Activated effector memory CD4-positive, alpha-beta T cell treated with anti-CD3 and anti-CD28 coated beads, Interleukin-2, amount 50 U/mL, for 16 hours (primary cell): Measurements from ENCODE around the gene ZNHIT2.
A peak's percentile ranks its signal among the peaks of the same experiment; 100 is the strongest.

ENCODE experiments used
- DNase-seq: peaks from one replicate; pipeline ENCODE4 v3.0.0-alpha.2; 2020

The ZNHIT2 gene

GRCh38 chr11:65100674-65101350 is 16.7 kb downstream of the ZNHIT2 start:
- DNase-seq: no peak

GRCh38 chr11:65096926-65097325 is 20.6 kb downstream of the ZNHIT2 start:
- DNase-seq: no peak

DNA sequence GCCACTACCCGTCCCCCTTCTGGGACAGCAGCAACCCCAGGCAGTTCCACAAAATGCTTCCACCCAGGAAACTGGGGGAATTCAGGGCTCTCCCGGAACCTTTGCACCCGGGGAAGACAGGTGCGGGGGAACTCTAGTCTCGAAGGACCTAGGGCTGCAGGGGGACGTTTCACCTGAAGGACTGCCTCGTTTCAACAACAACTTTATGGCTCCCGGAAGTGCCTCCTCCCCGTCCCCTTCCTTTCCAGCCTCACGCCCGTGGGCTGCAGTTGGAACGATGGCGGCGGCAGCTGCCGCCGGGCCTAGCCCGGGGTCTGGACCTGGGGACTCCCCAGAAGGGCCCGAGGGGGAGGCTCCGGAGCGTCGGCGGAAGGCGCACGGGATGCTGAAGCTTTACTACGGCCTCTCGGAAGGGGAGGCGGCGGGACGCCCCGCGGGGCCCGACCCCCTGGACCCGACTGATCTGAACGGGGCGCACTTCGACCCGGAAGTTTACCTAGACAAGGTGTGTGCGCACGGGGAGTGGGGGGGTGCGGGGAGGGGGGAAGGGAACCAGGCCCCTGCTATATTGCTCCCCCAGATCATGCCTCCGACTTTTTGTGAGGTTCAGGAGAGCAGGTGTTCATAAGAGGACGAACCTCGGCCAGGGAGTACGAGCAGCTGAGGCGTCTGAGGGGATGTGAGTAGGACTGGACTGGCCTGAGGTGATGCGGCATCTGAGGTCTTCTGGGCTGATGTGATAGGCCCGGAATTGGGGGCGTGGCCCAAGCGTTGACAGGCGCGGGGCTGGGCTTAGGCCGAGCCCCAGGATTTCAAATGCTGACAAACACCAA is 21.3 kb downstream of the ZNHIT2 start, which contains the start of gene VPS51:
TSS of gene VPS51 (plus strand) at position 241 of the 833 bp plus-strand sequence. CDS start at position 278, 37 bp downstream.
- peak; percentile 94 for DNase-seq

DNA sequence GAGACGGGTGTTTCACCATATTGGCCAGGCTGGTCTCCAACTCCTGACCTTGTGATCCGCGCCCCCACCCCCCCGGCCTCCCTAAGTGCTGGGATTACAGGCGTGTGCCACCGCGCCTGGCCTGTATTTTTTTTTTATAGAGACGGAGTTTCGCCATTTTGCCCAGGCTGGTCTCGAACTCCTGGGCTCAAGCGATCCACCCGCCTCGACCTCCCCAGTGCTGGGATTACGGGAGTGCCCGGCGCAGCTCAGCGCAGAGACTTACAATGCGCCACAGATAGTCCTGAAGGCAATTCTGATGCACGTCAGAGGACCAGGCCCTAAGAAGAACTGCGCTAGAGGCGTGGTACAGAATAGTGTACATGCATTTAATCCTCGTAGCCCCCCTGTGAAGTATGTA is 22.1 kb downstream of the ZNHIT2 start:
- no peak for DNase-seq

DNA sequence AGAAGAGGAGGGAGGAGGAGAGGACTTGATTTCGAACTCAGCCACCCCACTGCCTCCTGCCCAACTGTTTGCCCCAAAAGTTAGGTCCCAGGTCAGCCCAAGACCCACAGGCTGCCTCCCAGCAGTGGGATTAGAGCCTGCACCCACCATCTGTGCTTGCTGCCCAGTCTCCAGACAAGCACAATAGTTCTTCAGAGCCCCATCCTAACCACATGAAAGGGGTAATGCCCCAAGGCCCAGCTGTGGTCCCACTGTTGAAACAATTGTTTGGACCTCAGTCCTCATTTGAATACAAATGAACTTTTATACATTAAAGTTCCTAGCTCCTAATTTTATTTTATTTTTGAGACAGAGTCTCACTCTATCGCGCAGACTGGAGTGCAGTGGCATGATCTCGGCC is 26.9 kb downstream of the ZNHIT2 start:
- DNase-seq: no peak

DNA sequence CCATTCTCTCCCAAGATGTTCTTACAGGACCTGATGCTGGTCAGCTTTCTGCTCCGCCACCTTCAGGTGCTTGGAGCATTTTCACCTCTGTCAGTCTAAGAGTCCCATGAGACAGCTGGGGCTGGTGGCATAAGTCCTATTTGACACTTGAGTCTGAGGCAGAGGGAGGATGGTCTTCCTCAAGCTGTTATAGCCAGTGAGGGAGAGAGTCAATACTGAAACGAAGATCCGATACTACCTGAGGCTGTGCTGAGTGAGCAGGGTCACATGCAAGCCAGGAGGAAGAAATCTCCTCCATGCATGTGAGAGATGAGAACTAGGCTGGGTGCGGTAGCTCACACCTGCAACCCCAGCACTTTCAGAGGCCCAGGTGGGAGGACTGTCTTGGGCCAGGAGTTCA is 27.9 kb downstream of the ZNHIT2 start:
- DNase-seq: no peak

DNA sequence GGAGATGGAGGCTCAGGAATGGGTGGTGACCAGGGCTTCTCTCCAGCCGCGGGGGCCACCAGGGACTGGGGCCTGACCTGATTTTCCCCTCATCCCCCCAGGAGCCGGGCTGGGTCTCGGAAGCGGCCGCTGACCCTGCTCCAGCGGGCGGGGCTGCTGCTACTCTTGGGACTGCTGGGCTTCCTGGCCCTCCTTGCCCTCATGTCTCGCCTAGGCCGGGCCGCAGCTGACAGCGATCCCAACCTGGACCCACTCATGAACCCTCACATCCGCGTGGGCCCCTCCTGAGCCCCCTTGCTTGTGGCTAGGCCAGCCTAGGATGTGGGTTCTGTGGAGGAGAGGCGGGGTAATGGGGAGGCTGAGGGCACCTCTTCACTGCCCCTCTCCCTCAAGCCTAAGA is 29.7 kb downstream of the ZNHIT2 start:
- no peak for DNase-seq

DNA sequence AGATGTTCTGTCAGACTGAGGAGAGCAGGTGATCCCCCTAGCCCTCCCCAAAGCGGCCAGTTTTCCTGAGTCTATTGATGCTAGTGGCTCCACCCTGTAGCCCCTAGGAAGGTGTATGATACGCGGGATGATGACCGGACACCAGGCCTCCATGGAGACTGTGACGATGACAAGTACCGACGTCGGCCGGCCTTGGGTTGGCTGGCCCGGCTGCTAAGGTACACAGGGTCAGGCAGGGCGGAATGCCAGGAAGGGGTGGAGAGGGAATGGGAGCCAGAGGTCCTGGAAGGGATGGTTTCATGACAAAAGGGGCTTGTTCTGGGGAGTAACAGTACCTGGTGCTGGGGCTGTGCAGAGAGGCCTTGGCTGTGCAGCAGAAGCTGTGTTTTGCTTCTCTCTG is 30.3 kb downstream of the ZNHIT2 start:
- DNase-seq: no peak

DNA sequence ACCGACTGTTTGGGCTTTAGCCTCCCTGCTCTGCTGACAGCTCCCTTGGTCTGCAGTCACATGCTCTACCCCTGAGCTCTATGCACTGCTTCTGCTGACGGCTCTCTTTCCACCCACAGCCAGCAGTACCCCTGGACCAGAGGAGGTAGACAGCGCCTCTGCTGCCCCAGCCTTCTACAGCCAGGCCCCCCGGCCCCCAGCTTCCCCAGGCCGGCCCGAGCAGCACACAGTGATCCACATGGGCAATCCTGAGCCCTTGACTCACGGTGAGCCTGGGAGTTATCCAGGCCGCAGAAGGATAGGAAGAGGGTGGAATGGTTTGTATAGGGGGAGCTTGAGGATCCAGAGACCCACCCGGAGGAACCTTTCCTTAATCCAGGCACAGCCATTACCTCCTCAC is 30.7 kb downstream of the ZNHIT2 start:
- DNase-seq: no peak

DNA sequence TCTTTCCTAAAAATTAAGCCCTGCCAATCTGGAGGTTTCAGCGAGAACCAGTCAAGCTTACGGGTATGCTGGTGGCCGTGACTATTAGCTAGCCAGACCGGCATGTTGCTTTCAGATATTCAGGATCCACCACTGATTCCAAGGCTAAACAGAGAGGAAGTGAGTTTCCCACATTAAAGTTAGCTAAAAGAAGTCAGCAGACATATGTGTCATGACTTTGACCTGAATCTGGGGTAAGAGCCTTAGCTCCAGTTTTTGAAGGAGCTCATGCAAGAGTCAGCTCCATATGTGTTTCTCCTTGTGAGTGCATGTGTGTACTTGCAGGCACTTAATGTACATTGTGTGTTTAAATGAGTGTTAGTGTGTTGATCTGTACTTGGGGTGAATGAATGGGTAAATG is 32.1 kb downstream of the ZNHIT2 start:
- DNase-seq: no peak

GRCh38 chr11:65084598-65085375 is 32.7 kb downstream of the ZNHIT2 start:
- DNase-seq: no peak

DNA sequence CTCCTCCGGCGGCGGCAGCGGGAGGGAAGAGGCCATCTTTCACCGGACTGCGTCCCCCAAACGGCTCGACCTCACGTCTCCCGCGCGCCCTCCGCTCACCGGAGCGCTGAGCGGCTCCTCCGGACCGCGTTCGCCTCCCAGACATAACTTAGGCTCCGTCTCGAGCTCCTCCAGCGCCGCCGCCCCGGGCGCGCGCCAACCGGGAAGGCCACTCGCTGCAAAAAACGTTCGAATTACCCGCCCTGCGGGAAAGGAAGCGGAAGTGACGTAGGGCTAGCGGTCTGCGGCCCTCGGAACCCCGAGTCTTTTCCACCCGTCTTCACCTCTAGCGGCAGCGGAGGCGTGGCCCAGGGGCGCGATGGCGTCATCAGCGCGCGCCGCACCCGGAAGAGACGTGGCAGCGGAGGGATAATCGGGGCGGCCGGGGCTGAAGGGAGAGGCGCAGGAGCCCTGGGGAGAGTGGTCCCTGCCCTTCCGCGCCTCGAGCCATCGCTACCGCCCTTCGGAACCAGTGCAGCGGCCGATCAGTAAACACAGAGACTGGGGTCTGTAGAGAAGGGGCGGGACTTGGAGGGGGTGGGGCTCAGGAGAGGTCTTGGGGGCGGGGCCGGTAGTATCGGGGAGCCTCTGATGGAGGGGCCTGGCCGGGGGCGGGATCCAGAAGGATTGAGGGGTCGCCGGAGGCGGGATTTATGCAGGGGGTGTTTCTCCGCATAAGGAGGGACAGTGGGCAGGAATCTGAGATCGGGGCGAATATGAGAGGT is 33.5 kb downstream of the ZNHIT2 start, which contains the start of the genes CDCA5 and ZFPL1:
TSS of gene CDCA5 (minus strand) at position 207 of the 764 bp plus-strand sequence. CDS start at position 145, 62 bp downstream.
TSS of gene ZFPL1 (plus strand) at position 389 of the 764 bp plus-strand sequence. CDS start 477 bp downstream, outside the sequence.
- DNase-seq: peak; percentile 99

- DNase-seq: no peak
Measured at GRCh38 chr11:65083134-65083833, 34.2 kb downstream of the ZNHIT2 start.

DNA sequence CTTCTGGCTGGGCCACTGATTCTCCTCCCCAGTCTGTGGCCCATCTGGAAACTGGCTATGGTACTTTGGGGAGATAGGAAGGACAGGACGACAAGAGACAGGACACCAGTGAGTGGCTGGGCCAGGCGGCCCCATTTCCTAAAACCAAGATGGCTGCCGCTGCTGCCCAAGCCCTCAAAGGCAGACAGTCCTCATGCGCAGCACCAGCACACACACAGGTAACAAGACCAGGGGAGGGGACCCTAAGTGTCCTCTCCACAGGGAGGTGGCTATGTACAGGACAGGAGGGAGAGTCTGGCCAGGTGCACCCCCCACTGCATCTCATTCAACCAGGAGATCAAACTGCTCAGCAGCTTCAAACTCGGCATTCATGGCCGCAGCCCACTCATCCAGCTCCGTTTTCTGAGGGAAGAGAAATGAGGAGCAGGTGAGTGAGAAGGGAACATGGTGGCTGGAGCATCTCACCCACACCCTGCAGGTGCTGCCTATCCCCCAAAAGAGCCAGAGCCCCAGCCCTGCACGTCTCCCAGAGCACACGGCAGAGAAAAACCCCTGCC is 38.6 kb downstream of the ZNHIT2 start:
- DNase-seq: no peak

GRCh38 chr11:65078151-65078550 is 39.4 kb downstream of the ZNHIT2 start:
- DNase-seq: peak; percentile 89

DNA sequence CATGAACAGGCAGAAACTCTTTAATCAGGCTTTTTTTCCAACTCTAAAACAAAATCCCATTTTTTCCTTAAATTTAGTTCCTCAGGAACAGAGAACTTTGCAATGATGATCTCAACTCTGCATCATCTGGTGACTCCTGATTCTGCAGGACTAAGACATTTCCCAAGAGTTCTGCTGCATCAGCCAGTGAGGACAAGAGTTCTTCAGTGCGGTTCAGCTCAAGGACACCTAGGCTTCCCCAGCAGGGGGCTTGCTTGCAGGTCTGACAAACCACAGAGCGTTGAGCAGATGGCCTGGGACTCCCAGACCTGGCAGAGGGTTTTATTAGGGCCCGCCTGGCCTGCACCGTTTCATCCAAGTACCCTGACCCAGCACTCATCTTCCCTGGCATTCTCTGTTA is 40.0 kb downstream of the ZNHIT2 start:
- DNase-seq: no peak

GRCh38 chr11:65072631-65072966 is 44.9 kb downstream of the ZNHIT2 start:
- no peak for DNase-seq

GRCh38 chr11:65071907-65072630 is 45.4 kb downstream of the ZNHIT2 start:
- no peak for DNase-seq

GRCh38 chr11:65069217-65069616 is 48.3 kb downstream of the ZNHIT2 start:
- no peak for DNase-seq

DNA sequence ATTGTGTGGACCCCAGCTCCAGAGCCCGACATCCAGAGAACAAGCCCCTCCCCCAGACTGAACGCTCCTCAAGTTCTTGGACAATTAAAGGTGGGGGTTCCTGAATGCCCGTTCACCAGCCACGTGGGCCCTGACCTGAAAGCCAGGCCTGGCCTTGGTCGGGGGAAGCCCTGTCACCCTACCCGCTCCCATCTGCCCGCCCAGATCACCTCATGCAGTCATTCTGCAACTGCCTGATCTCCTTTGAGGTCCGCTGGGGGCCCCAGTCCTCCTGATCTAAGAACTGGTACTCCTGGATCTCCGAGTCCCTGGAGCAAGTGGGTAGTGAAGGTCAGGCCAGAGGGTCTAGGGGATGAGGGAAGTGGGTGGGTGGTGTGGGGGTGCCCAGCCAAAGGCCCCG is 50.1 kb downstream of the ZNHIT2 start:
- no peak for DNase-seq

GRCh38 chr11:65066805-65067291 is 50.7 kb downstream of the ZNHIT2 start:
- DNase-seq: no peak
